ENCODE measurements around the gene TDO2.
"Not testable (repeated sequence)": the region's sequence is repeated elsewhere in the genome, so short reads cannot be mapped to it uniquely, and the experiment has no call there.

TDO2 gene

DNA sequence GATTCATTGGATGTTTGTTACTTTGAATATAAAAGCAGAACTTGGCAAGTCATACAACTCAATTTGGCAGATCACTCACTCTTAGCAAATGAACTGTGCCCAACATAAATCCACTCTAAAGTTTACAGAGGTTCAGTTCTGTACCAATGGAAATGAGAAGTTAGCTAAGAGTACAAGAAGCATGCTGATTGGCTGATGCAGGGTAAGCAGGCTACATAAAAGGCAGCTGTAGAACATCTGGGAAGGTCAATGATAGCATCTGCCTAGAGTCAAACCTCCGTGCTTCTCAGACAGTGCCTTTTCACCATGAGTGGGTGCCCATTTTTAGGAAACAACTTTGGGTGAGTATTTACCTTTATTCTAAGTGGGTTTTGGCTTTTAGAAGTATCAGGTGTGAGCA lies at the start of gene TDO2:
Gene TDO2 (plus strand): TSS at position 244 of the 400 bp plus-strand sequence. CDS start 63 bp downstream, at position 307.
- no peak for DNase-seq (ENCODE audit: low read depth)

- DNase-seq (ENCODE audit: low read depth), result no peak
Observed at GRCh38 chr4:155854582-155855226, 48.8 kb upstream of the TDO2 start.

DNA sequence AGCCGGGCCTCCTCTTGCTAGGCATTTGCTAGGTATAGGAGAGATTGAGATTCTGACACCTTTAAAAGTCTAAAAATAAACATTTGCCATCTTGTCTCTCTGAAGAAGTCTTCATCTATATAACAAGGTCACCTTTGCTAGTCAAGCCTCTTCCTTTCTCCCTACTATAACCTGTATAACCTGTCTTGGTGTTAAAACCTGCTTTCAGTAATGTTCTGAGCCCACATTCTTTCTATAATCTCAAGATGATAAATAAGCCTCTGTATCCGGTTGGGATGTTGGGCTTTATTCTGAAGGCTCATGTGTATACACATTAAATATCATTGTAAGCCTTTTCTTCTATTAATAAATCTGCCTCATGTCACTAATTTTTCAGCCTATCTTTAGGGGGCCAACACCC lies 47.6 kb upstream of the TDO2 start:
- DNase-seq (ENCODE audit: low read depth), result no peak

- no peak for DNase-seq (ENCODE audit: low read depth)
Observed at GRCh38 chr4:155866177-155866576, 37.3 kb upstream of the TDO2 start, which contains the start of gene ASIC5. Gene ASIC5, minus strand, starts transcription at chr4:155866277. Its CDS starts 51 bp downstream, at chr4:155866226.

DNA sequence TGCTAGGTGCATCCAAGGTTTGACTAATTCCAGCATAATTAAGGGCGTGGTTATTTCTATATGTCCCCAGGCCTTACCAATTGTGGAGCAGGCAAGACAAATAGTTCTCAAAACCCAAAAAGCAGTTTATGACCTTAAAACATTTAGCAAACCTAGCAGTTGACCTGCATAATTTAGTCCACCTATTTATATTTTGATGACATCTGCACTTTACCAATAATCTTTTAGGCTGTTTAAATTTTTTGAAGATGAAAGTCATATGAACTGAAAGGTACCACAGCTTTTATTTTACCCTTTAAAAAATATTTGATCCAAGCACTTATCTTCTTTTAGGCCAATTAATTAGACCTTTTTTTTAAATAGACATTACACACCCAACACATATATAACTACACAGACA lies 27.6 kb upstream of the TDO2 start:
- DNase-seq (ENCODE audit: low read depth), result no peak

DNA sequence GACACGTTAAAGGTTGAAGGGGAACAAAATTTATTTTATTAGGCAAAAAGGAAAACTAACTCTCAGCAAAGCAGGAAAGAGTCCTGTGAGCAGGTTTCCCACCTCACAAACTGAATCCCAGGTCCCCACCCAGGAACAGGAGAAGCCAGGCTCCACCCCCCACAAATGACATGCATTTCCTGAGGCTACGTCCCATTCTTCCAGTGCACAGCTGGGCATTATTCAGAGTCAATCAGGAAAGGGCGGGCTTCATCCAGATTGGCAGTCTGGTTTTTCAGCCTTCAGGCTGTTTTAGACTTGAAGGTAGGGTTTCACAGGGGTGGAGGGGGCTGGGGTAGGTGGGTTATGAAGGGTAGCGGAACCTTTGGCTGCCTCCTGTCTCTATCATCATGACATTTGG lies 25.5 kb upstream of the TDO2 start:
- DNase-seq (ENCODE audit: low read depth), result no peak

GRCh38 chr4:155878611-155879010 lies 24.9 kb upstream of the TDO2 start:
- no peak for DNase-seq (ENCODE audit: low read depth)

DNA sequence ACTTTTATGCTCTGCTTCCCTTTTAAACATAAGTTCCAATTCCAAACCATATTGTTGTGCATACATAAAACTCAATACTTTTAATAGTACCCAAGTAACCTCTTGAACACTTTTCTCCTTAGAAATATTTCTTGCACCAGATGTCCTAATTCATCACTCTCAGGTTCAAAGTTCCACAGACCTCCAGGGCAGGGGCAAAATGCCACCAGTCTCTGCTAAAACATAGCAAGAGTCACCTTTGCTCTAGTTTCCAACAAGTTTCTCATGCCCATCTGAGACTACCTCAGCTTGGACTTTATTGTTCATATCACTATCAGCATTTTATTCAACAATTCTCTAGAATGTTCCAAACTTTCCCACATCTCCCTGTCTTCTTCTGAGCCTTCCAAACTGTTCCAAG lies 23.7 kb upstream of the TDO2 start:
- no peak for DNase-seq (ENCODE audit: low read depth)

DNA sequence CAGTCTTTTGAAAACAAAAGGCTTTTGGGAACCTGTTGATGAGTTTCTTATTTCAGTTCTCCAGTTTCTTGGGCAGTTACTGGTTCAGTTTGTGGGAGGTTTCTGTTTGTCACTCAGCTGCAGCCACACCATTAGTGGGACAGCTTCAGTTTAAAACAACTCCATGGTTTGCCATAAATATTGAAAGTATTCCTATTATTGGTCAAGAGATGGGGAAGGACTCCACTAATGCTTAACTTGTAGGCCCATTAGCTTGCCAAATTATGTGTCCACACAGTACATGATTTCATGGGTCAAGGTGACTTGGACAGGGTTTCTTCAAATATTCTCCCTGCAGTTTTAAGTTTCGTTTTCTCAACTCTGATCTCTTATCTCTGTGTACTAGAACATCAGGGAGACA lies 21.9 kb upstream of the TDO2 start:
- no peak for DNase-seq (ENCODE audit: low read depth)

GRCh38 chr4:155883895-155884294 lies 19.6 kb upstream of the TDO2 start:
- DNase-seq (ENCODE audit: low read depth), result no peak

DNA sequence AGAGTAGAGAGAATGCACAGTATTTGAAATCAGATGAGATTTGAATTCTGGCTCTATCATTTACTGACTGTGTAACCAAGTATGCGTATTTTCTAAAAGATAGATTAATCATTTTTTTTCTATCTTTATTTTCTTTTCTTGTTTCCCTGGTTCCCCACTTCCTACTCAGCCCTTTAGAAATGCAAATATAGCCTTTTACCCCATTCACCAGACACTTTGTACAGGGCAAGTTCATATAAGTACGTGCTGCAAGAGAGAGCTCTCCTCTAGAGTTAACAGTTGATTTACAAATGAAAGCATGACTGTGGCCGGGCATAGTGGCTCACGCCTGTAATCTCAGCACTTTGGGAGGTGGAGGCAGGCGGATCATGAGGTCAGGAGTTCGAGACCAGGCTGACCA lies 17.8 kb upstream of the TDO2 start:
- no peak for DNase-seq (ENCODE audit: low read depth)

DNA sequence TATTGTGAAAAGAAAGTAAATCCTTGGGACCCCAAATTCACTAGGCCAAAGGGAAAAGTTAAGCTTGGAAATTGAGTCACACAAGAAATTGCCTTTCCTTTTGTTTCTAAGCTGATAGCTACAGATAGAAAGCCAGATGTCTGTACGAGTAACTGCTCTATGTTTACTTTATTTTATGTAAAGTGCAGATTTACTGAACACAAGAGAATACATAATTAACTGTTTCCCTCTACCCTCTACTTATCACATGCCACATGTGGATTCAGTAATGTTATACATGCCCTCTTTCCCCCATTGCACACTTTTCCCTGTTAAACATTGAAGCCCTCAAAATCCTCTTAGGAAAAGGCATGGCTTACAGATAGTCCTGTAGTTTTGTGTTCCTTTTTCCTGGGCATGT lies 16.5 kb upstream of the TDO2 start:
- DNase-seq (ENCODE audit: low read depth), result no peak

DNA sequence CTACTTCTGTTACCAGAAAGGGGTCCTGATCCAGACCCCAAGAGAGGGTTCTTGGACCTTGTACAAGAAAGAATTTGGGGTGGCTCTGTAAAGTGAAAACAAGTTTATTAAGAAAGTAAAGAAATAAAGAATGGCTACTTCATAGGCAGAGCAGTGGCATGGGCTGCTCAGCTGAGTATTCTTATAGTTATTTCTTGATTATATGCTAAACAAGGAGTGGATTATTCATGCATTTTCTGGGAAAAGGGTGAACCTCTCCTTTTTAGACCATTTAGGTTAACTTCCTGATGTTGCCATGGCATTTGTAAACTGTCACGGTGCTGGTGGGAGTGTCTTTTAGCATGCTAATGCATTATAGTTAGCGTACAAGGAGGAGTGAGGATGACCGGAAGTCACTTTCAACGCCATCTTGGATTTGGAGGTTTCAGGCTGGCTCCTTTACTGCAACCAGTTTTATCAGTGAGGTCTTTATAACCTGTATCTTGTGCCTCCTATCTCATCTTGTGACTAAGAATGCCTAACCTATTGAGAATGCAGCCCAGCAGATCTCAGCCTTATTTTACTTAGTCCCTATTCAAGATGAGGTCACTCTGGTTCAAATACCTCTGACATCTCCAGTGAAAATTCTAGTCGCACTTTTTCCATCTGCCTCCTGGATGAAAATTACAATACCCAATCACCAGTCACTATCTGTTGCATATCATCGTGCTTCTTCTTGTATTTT lies 15.5 kb upstream of the TDO2 start:
- DNase-seq (ENCODE audit: low read depth), result no peak

- no peak for DNase-seq (ENCODE audit: low read depth)
Observed at GRCh38 chr4:155889031-155889793, 14.3 kb upstream of the TDO2 start.

DNA sequence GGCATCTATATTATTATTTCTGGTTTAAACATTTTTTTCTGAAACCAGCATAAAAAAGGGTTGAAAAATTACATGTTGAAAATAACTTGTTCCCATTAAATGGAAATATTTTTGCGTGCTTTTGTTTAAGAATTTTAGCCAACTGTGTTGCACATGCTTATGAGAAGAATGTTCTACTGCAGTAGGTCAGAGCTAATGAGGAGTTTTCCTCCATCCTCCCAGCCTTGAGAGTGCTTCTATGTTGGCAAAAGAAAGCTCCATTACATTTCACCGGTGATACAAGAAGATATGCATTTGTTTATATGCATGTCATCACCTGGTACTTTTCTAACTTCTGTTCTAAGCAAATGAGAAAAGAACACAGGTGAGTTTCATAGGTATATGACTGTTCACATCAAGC lies 13.6 kb upstream of the TDO2 start:
- no peak for DNase-seq (ENCODE audit: low read depth)

GRCh38 chr4:155891058-155891457 lies 12.4 kb upstream of the TDO2 start:
- DNase-seq (ENCODE audit: low read depth), result no peak

DNA sequence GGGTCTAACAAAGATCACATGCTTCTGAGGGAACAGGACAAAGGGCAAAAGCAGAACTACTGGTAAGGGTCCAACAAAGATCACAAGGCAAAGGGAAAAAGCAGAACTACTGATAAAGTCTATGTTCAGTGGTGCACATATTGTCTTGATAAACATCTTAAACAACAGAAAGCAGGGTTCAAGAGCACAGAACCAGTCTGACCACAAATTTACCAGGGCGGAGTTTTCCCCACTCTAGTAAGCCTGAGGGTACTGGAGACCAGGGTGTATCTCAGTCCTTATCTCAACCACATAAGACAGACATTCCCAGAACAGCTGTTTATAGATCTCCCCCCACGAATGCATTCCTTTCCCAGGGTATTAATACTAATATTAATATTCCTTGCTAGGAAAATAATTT lies 5.1 kb upstream of the TDO2 start:
- DNase-seq (ENCODE audit: low read depth), result not testable (repeated sequence)

DNA sequence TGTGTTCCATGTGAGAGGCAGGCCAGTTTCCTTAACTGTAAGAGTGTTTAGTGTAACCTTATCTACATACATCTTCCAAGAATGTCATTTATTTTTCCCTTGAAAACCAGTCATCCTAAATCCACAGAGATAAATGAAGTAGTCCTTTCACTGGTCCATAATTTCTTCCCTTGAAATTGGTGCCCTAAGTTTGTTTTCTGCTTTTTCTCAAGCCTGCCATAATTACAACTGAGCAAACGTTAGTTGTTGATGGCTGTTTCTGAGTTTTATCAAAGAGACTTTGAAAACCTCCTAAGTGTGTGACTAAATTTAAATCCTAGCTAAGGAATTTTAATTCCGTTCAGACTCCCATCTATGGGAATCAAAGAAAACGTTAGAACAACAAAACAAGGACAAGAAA lies 3.6 kb upstream of the TDO2 start:
- no peak for DNase-seq (ENCODE audit: low read depth)

GRCh38 chr4:155900381-155900780 lies 3.1 kb upstream of the TDO2 start:
- no peak for DNase-seq (ENCODE audit: low read depth)

GRCh38 chr4:155901013-155901412 lies 2.5 kb upstream of the TDO2 start:
- DNase-seq (ENCODE audit: low read depth), result no peak

- no peak for DNase-seq (ENCODE audit: low read depth)
Observed at GRCh38 chr4:155904331-155904730, 835 bp downstream of the TDO2 start.

- DNase-seq (ENCODE audit: low read depth), result no peak
Observed at GRCh38 chr4:155906554-155907247, 3.2 kb downstream of the TDO2 start.
